Measurements from ENCODE around the gene JUND. TPM values are rescaled to one million over a fixed set of nuclear protein-coding genes. Genes with fewer than 3 reads are reported as not detected.

Gene JUND
- total RNA-seq, 2 experiments from 2014 or later: 1,827 to 1,976 TPM

DNA sequence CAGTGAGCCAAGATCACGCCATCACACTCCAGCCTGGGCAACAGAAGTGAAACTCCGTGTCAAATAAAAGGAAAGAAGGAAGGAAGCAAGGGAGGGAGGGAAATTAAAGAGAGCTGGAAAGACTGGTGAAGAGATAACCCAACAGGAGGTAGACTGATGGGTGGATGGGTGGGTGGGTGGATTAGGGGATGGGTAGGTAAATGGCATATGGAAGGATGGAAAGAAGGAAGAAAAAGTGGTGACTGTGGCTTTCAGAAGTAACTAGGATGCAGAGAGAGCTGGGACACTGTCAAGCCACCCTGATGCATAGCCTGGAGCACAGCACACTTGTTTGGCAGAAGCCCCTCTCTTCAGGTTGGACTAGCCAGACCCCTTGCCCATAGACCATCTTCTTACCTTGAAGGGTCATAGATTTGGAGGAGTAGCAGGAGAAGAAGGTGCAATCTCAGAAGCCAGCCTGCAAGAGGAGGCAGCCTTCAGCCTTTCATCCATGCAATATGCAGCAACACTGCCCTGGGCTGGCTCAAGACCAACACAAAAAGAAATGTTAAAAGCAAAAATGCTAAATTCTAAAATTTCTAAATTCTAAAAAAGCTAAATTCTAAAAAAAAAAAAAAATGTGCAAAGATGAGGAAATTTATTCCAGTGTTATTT is 12.2 kb downstream of the JUND start:
- TF ChIP-seq, protein P1, sequence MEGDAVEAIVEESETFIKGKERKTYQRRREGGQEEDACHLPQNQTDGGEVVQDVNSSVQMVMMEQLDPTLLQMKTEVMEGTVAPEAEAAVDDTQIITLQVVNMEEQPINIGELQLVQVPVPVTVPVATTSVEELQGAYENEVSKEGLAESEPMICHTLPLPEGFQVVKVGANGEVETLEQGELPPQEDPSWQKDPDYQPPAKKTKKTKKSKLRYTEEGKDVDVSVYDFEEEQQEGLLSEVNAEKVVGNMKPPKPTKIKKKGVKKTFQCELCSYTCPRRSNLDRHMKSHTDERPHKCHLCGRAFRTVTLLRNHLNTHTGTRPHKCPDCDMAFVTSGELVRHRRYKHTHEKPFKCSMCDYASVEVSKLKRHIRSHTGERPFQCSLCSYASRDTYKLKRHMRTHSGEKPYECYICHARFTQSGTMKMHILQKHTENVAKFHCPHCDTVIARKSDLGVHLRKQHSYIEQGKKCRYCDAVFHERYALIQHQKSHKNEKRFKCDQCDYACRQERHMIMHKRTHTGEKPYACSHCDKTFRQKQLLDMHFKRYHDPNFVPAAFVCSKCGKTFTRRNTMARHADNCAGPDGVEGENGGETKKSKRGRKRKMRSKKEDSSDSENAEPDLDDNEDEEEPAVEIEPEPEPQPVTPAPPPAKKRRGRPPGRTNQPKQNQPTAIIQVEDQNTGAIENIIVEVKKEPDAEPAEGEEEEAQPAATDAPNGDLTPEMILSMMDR (IDR thresholded peaks at IDR 0.05): no peak
- POLR2A ChIA-PET: interaction anchor here (1.2 kb wide), 1 partner anchor 8 kb away, joined by 5 read pairs; no protein-coding TSS in a partner anchor

DNA sequence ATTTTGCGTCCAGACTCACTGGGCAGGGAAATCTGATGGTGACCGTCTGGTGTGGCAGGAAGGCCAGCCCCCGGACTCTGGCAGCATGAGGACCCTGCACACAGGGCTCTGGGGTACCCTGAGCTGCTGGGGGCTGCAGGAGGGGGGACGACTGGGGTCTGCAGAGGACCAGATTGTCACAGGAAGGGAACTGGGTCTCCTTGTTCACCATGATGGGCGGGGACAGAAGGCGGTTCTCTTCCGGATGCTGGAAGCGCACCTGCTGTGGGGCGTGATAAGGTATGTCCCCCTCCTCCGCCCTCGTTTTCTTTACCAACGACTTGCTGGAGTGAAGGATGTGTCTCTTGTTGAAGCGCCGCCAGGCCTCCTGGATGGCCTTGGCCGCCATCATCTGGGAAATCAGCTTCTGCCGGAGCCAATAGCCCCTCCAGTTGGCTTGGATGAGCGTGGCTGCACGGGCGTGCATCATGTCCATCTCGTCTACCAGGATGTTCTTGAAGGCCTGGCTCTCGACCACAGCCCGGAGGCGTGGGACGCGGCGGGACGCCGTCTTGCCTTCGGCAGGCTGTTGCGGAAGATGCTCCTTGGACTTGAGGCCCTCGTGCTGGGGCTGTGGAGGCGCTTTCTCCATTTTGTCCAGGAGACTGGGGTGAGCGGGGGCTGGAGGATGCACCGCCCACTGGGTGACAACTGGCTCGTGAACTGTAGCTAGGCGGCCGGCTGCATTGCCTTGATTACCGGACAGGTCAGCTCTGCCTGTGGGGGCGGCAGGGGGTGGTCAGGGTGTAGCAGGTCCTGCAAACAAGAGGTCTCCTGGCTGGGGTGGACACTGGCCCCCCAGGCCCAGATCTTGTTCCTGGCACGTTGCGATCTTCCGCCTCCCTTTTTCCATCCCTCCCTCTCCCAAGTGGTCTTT is 14.4 kb downstream of the JUND start:
- peaks cover 46% of the 10 kb centered on the region for H3K36me3 ChIP-seq (ENCODE audit: insufficient read depth, low read length)

More for the DNA sequence above, 12.2 kb downstream of the JUND start:
- DNase-seq (peak in 1 of 14 experiments; percentile 29), ATAC-seq (ENCODE audit: poor library complexity) (no peak)
- H3K27me3 ChIP-seq (ENCODE audit: control insufficient read depth in 1 of 2, insufficient read depth in 2 of 2, low read length in 2 of 2): no peaks in the 10 kb centered on the region
- Mint-ChIP-seq H3K36me3 (ENCODE audit: low read depth) (peaks cover 36% of the 10 kb centered on the region), H3K27ac (no peak overlapping the region), H3K27me3 (no peaks in the 10 kb centered on the region), H3K4me3 (no peak overlapping the region), H3K4me1 (ENCODE audit: low read depth) (peaks cover 21% of the 10 kb centered on the region), H3K9me3 (no peaks in the 10 kb centered on the region)
- intact Hi-C loops (cut with DNase I, micrococcal nuclease): no loop called here
- H3K36me3 ChIP-seq (ENCODE audit: insufficient read depth, low read length): peaks cover 46% of the 10 kb centered on the region
- CTCF ChIA-PET: interaction anchor here (1.1 to 3.9 kb wide), 3 partner anchors 11 to 119 kb away, joined by 3 to 22 read pairs (median 3); a partner anchor contains a TSS
- H3K4me1 ChIP-seq (ENCODE audit: insufficient read depth, low read length): peaks cover 29% of the 10 kb centered on the region
- no peak overlapping the region for H3K4me3 ChIP-seq (ENCODE audit: low read length)
- H3K9me3 ChIP-seq (ENCODE audit: control insufficient read depth in 1 of 2, insufficient read depth in 1 of 2, low read length in 2 of 2): peaks cover 0 to 4% of the 10 kb centered on the region in 2 experiments
- H3K27ac ChIP-seq (ENCODE audit: low read depth in 1 of 2, low read length in 2 of 2): no peak overlapping the region

DNA sequence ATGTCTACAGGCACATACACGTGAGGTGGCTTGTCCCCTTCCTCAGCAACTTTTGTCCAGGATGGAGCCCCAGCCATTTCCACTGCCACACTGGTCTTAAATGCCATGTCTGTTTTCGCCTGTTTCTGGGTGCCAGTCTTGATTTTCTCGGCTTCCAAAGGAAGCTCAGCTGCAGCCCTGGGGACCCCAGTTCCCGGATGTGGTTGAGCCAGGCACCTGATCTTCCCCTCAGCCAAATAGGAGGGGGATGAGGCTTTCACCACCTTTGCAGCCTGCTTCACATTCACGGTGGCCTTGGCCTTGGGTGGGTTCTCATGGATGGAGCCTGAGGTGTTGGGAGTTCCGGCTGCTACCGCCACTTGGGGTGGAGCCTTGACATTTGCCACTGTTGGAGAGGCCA is 15.8 kb downstream of the JUND start:
- H3K9me3 Mint-ChIP-seq: no peaks in the 10 kb centered on the region
- Histone ChIP-seq H3K27me3 (ENCODE audit: control insufficient read depth in 1 of 2, insufficient read depth in 2 of 2, low read length in 2 of 2) (no peaks in the 10 kb centered on the region), H3K27ac (ENCODE audit: low read depth in 1 of 2, low read length in 2 of 2) (no peak overlapping the region), H3K4me3 (ENCODE audit: low read length) (no peak overlapping the region), H3K9me3 (ENCODE audit: control insufficient read depth in 1 of 2, insufficient read depth in 1 of 2, low read length in 2 of 2) (no peaks in the 10 kb centered on the region), H3K36me3 (ENCODE audit: insufficient read depth, low read length) (peaks cover 46% of the 10 kb centered on the region), H3K4me1 (ENCODE audit: insufficient read depth, low read length) (peaks cover 17% of the 10 kb centered on the region)
- TF ChIP-seq, protein P1 (IDR thresholded peaks at IDR 0.05): no peak
- H3K4me1 Mint-ChIP-seq (ENCODE audit: low read depth): peaks cover 10% of the 10 kb centered on the region
- POLR2A ChIA-PET: no interaction called here
- intact Hi-C loops (cut with DNase I, micrococcal nuclease): no loop called here
- H3K4me3 Mint-ChIP-seq: no peak overlapping the region
- CTCF ChIA-PET: no interaction called here
- H3K27ac Mint-ChIP-seq: no peak overlapping the region
- DNase-seq: no peak
- ATAC-seq (ENCODE audit: poor library complexity): peak; percentile 10
- no peaks in the 10 kb centered on the region for H3K27me3 Mint-ChIP-seq
- peaks cover 29% of the 10 kb centered on the region for H3K36me3 Mint-ChIP-seq (ENCODE audit: low read depth)

More for the DNA sequence above, 14.4 kb downstream of the JUND start:
- Histone ChIP-seq H3K27me3 (ENCODE audit: control insufficient read depth in 1 of 2, insufficient read depth in 2 of 2, low read length in 2 of 2) (no peaks in the 10 kb centered on the region), H3K27ac (ENCODE audit: low read depth in 1 of 2, low read length in 2 of 2) (no peak overlapping the region), H3K4me3 (ENCODE audit: low read length) (no peak overlapping the region), H3K9me3 (ENCODE audit: control insufficient read depth in 1 of 2, insufficient read depth in 1 of 2, low read length in 2 of 2) (no peaks in the 10 kb centered on the region), H3K4me1 (ENCODE audit: insufficient read depth, low read length) (peaks cover 17% of the 10 kb centered on the region)
- Mint-ChIP-seq H3K27ac (no peak overlapping the region), H3K27me3 (no peaks in the 10 kb centered on the region), H3K4me3 (no peak overlapping the region), H3K9me3 (no peaks in the 10 kb centered on the region), H3K36me3 (ENCODE audit: low read depth) (peaks cover 29% of the 10 kb centered on the region), H3K4me1 (ENCODE audit: low read depth) (peaks cover 13% of the 10 kb centered on the region)
- intact Hi-C loops (cut with DNase I, micrococcal nuclease): no loop called here
- no peak for ATAC-seq (ENCODE audit: poor library complexity)
- peak in 1 of 14 experiments; percentile 54 for DNase-seq
- ChIA-PET POLR2A (no interaction called here), CTCF (no interaction called here)
- TF ChIP-seq, protein P1 (IDR thresholded peaks at IDR 0.05): no peak
